ENCODE results near the gene MAPK6. TPM values are rescaled to one million over a fixed set of nuclear protein-coding genes. Genes with fewer than 3 reads are reported as not detected.
A peak's percentile ranks its signal among the peaks of the same experiment; 100 is the strongest.

The MAPK6 gene
- total RNA-seq, 1 donor from 2014 or later: 21.1 TPM

DNA sequence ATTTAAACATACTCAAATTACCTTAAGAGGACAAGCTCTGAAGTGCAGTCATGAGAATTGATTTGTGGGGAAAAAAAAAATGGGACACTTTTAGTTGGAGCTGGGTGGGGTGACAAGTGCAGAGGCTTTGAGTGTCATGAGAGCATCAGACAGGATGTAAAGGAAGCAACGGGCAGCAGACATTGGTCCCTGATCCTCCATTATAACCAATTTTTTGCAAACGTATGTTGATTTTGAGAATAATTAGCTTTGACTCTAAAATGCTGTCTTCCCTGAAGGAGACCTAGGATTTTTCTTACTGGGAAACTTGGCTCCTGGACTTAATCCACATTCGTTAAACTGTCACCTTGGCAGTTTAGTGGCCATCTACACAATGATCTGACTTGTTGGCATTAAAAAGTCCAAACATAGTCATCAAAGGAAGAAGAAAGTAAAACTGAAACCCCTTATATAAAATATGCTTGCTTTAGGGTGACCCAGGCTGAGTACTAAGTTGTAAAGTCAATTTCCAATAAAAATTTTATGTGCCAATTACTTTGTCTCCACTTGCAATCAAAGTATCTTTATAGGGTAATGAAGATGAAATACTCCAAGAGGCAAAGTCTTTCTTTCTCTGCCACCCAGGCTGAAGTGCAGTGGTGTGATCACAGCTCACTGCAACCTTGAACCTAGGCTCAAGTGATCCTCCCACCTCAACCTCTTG is 48.0 kb downstream of the MAPK6 start:
- Histone ChIP-seq H3K36me3 (peaks cover 36% of the 10 kb centered on the region), H3K9me3 (no peaks in the 10 kb centered on the region), H3K4me1 (peaks cover 9% of the 10 kb centered on the region), H3K27ac (no peak overlapping the region), H3K4me3 (no peak overlapping the region), H3K27me3 (ENCODE audit: low read depth) (no peaks in the 10 kb centered on the region)
- no peak for ATAC-seq
- DNase-seq: no peak
- intact Hi-C loops (cut with DNase I): no loop called here
- TF ChIP-seq, protein P1, sequence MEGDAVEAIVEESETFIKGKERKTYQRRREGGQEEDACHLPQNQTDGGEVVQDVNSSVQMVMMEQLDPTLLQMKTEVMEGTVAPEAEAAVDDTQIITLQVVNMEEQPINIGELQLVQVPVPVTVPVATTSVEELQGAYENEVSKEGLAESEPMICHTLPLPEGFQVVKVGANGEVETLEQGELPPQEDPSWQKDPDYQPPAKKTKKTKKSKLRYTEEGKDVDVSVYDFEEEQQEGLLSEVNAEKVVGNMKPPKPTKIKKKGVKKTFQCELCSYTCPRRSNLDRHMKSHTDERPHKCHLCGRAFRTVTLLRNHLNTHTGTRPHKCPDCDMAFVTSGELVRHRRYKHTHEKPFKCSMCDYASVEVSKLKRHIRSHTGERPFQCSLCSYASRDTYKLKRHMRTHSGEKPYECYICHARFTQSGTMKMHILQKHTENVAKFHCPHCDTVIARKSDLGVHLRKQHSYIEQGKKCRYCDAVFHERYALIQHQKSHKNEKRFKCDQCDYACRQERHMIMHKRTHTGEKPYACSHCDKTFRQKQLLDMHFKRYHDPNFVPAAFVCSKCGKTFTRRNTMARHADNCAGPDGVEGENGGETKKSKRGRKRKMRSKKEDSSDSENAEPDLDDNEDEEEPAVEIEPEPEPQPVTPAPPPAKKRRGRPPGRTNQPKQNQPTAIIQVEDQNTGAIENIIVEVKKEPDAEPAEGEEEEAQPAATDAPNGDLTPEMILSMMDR (IDR thresholded peaks at IDR 0.05): no peak

- no peaks in the 10 kb centered on the region for H3K27me3 ChIP-seq (ENCODE audit: low read depth)
- no peak overlapping the region for H3K4me3 ChIP-seq
- H3K4me1 ChIP-seq: peaks cover 9% of the 10 kb centered on the region
- TF ChIP-seq, protein P1 (IDR thresholded peaks at IDR 0.05): no peak
- peaks cover 31% of the 10 kb centered on the region for H3K36me3 ChIP-seq
- DNase-seq: no peak
- intact Hi-C loops (cut with DNase I): no loop called here
- ATAC-seq: no peak
- H3K27ac ChIP-seq: no peak overlapping the region
- H3K9me3 ChIP-seq: no peaks in the 10 kb centered on the region
These were observed 48.5 kb downstream of the MAPK6 start for GRCh38 chr15:52067545-52067926.

DNA sequence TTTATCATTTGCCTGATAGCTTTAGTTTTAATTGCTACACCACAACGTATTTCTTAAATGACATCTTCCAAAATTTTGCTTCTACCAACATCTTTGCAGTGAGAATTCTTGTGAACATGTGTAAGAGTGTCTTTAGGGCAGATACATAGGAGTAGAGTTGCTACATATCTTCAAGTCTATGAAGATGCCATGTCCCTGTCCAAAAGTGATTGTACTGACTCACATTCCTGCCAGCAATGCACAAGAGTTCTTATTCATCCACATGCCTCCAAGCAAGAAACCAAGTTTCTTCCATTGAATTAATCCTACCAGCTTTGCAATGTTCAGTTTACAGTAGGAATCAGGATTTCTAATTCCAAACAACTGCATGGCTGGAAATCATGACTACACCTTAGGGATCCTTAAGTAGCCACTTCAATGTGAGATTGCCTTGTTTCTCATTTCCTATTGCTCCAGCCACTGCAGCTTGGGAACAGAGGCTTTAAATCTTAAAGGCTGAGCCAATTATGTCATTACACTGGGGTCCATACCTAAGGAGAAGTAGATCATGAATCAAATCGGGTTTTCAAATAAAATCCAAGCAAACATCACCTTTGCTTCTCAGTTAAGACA is 49.1 kb downstream of the MAPK6 start:
- DNase-seq (no peak), ATAC-seq (no peak)
- no peaks in the 10 kb centered on the region for H3K27me3 ChIP-seq (ENCODE audit: low read depth)
- peaks cover 9% of the 10 kb centered on the region for H3K4me1 ChIP-seq
- intact Hi-C loops (cut with DNase I): no loop called here
- H3K36me3 ChIP-seq: peaks cover 27% of the 10 kb centered on the region
- TF ChIP-seq, protein P1 (IDR thresholded peaks at IDR 0.05): no peak
- no peak overlapping the region for H3K4me3 ChIP-seq
- H3K27ac ChIP-seq: no peak overlapping the region
- H3K9me3 ChIP-seq: no peaks in the 10 kb centered on the region

DNA sequence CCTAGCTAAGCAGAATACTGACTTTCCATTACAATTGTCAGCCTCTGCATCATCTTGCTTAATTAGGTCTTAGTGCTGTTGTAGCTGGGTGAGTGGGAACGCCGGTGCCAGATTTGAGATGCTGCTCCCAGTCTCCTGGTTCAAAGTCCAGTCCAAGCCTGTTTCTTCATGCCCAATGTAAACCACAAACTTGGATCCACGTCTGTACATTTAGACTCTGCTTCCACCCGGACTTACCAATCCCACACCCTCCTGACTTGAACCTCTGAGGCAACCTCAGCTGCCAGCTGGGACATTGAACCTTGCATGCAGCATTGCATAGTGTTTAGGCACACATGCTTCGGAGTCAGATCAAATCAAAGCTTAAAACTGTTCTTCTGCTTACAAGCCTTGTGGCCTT is 50.5 kb downstream of the MAPK6 start:
- DNase-seq (no peak), ATAC-seq (no peak)
- no peak overlapping the region for H3K4me3 ChIP-seq
- no peaks in the 10 kb centered on the region for H3K9me3 ChIP-seq
- TF ChIP-seq, protein P1 (IDR thresholded peaks at IDR 0.05): no peak
- no peaks in the 10 kb centered on the region for H3K27me3 ChIP-seq (ENCODE audit: low read depth)
- H3K27ac ChIP-seq: no peak overlapping the region
- intact Hi-C loops (cut with DNase I): no loop called here
- peaks cover 12% of the 10 kb centered on the region for H3K36me3 ChIP-seq
- H3K4me1 ChIP-seq: peaks cover 9% of the 10 kb centered on the region

DNA sequence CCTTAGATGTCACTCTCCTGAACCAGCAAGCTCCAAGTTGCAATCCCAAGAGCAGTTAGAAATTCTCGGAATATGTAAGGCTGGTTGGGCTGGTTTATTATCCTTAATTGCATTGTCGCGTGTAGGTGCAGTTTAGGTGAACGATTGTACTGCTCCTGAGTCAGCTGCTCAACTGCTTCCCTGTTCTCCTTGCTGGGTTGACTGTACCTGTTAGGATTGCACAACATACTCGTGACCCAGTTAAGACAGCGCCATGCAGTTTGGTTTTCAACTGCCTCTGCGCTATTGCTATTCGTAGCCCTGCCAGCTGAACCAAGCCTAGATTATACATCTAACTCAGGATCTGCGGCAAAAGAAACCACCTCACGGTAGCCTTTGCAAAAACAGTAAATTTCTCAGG is 52.6 kb downstream of the MAPK6 start:
- DNase-seq: no peak
- peak; percentile 93 to 94 for ATAC-seq
- no peak overlapping the region for H3K27ac ChIP-seq
- TF ChIP-seq, protein P1 (IDR thresholded peaks at IDR 0.05): no peak
- H3K4me3 ChIP-seq: no peak overlapping the region
- H3K9me3 ChIP-seq: no peaks in the 10 kb centered on the region
- no peaks in the 10 kb centered on the region for H3K27me3 ChIP-seq (ENCODE audit: low read depth)
- H3K36me3 ChIP-seq: no peaks in the 10 kb centered on the region
- intact Hi-C loops (cut with DNase I): no loop called here
- peaks cover 9% of the 10 kb centered on the region for H3K4me1 ChIP-seq
